ENCODE data around the gene CLDN3.

- peak in 2 of 12 donors; percentile 3 to 9 for TF ChIP-seq CTCF (IDR thresholded peaks at IDR 0.05)
- no peak for TF ChIP-seq POLR2A (IDR thresholded peaks at IDR 0.05)
Measured at GRCh38 chr7:73726083-73726466, 44.0 kb downstream of the CLDN3 start.

Measured in heart left ventricle (tissue), 13 donors.